OCI-LY3 (cell line): Measurements from ENCODE around the gene TROAP.

Experiments used
- H2AFZ ChIP-seq: fragments of 200-600, 300-600 bp; shearing (Covaris generic); 2 replicates; pipeline ENCODE4 v1.6.0; 2014; ENCODE audit warnings: antibody characterized with exemption, low read depth, low read length
- H3K27ac ChIP-seq: fragments of 200-600, 300-600 bp; sonication (generic); 2 replicates; pipeline ENCODE4 v1.5.1; 2014; ENCODE audit warnings: mild to moderate bottlenecking, low read length, moderate library complexity, mixed read lengths
- H3K27me3 ChIP-seq: fragments of 200-600, 300-600 bp; sonication (generic); 2 replicates; pipeline ENCODE4 v1.6.1; 2014; ENCODE audit warnings: low read depth, low read length, mixed read lengths
- H3K36me3 ChIP-seq: fragments of 200-600, 300-600 bp; sonication (generic); replicated peaks from 2 replicates; pipeline ENCODE3; 2014; ENCODE audit warnings: low read depth, low read length, mixed read lengths
- H3K4me1 ChIP-seq: fragments of 300-600, 200-600 bp; sonication (generic); 2 replicates; pipeline ENCODE4 v1.6.1; 2014; ENCODE audit warnings: low read length, mixed read lengths
- H3K4me2 ChIP-seq: fragments of 200-600, 300-600 bp; sonication (generic); 2 replicates; pipeline ENCODE4 v1.6.1; 2014; ENCODE audit warnings: low read length, mixed read lengths
- H3K4me3 ChIP-seq: fragments of 300-600, 200-600 bp; sonication (generic); 2 replicates; pipeline ENCODE4 v1.5.1; 2014; ENCODE audit warnings: antibody characterized with exemption, mild to moderate bottlenecking, low read length, moderate library complexity
- H3K79me2 ChIP-seq: fragments of 300-600, 200-600 bp; shearing (Covaris generic); 2 replicates; pipeline ENCODE4 v1.6.1; 2014; ENCODE audit warnings: mild to moderate bottlenecking, low read length, mixed read lengths
- H3K9ac ChIP-seq: fragments of 300-600, 200-600 bp; shearing (Covaris generic); 2 replicates; pipeline ENCODE4 v1.6.0; 2014; ENCODE audit warnings: mild to moderate bottlenecking, low read length, moderate library complexity
- H3K9me3 ChIP-seq: fragments of 200-600, 300-600 bp; shearing (Covaris generic); 2 replicates; pipeline ENCODE4 v1.6.1; 2014; ENCODE audit warnings: low read length, mixed read lengths; ENCODE audit not compliant: insufficient read depth
- H4K20me1 ChIP-seq: fragments of 200-600, 300-600 bp; sonication (generic); 2 replicates; pipeline ENCODE4 v1.6.1; 2016; ENCODE audit warnings: low read length, mixed read lengths; ENCODE audit not compliant: insufficient read depth
- CTCF ChIP-seq: fragments of 200-600, 300-600 bp; sonication (generic); IDR thresholded peaks from 2 replicates; pipeline ENCODE4 v1.5.1; 2014; ENCODE audit warnings: antibody characterized with exemption, low read length, low read depth
- EZH2phosphoT487 ChIP-seq: fragments of 200-600 bp; shearing (Covaris generic); IDR thresholded peaks from 2 replicates; pipeline ENCODE4 v1.6.1; 2018; ENCODE audit warnings: antibody characterized with exemption, mixed run types, low read depth

The TROAP gene

GRCh38 chr12:49347311-49348193 lies 24.5 kb downstream of the TROAP start:
- peaks cover 17% of the 10 kb centered on the region for H3K27me3 ChIP-seq
- peak overlapping the region; percentile 88 for H2AFZ ChIP-seq
- TF ChIP-seq EZH2phosphoT487 (no peak), CTCF (peak; percentile 93)
- no peaks in the 10 kb centered on the region for H3K9me3 ChIP-seq
- peak overlapping the region; percentile 73 for H3K4me3 ChIP-seq
- peak overlapping the region; percentile 52 for H3K9ac ChIP-seq
- H3K4me1 ChIP-seq = peaks cover 20% of the 10 kb centered on the region
- no peak overlapping the region for H3K27ac ChIP-seq
- peak overlapping the region; percentile 78 for H3K4me2 ChIP-seq
- no peaks in the 10 kb centered on the region for H4K20me1 ChIP-seq
- H3K79me2 ChIP-seq = no peaks in the 10 kb centered on the region
- no peaks in the 10 kb centered on the region for H3K36me3 ChIP-seq

- no peak overlapping the region for H2AFZ ChIP-seq
- H3K4me1 ChIP-seq = peaks cover 11% of the 10 kb centered on the region
- no peaks in the 10 kb centered on the region for H4K20me1 ChIP-seq
- TF ChIP-seq CTCF = no peak
- no peak for TF ChIP-seq EZH2phosphoT487
- H3K4me3 ChIP-seq = no peak overlapping the region
- H3K79me2 ChIP-seq = no peaks in the 10 kb centered on the region
- H3K9ac ChIP-seq = no peak overlapping the region
- H3K36me3 ChIP-seq = no peaks in the 10 kb centered on the region
- no peak overlapping the region for H3K27ac ChIP-seq
- peaks cover 14% of the 10 kb centered on the region for H3K27me3 ChIP-seq
- H3K4me2 ChIP-seq = no peak overlapping the region
- H3K9me3 ChIP-seq = no peaks in the 10 kb centered on the region
Measured at GRCh38 chr12:49348781-49349180, 25.7 kb downstream of the TROAP start.

GRCh38 chr12:49349266-49349665 lies 26.2 kb downstream of the TROAP start:
- Histone ChIP-seq H3K9ac (no peak overlapping the region), H3K4me1 (peaks cover 11% of the 10 kb centered on the region), H4K20me1 (no peaks in the 10 kb centered on the region), H3K9me3 (no peaks in the 10 kb centered on the region), H3K79me2 (no peaks in the 10 kb centered on the region), H3K4me2 (no peak overlapping the region), H3K4me3 (no peak overlapping the region), H3K27ac (no peak overlapping the region), H3K27me3 (peaks cover 14% of the 10 kb centered on the region), H2AFZ (no peak overlapping the region), H3K36me3 (no peaks in the 10 kb centered on the region)
- no peak for TF ChIP-seq CTCF
- no peak for TF ChIP-seq EZH2phosphoT487

- no peak overlapping the region for H3K9ac ChIP-seq
- H3K4me2 ChIP-seq = no peak overlapping the region
- peaks cover 4% of the 10 kb centered on the region; the same call in 1 of the 2 replicates for H3K4me1 ChIP-seq
- TF ChIP-seq EZH2phosphoT487 = no peak
- TF ChIP-seq CTCF = no peak
- H3K4me3 ChIP-seq = no peak overlapping the region
- no peaks in the 10 kb centered on the region for H3K36me3 ChIP-seq
- peaks cover 3% of the 10 kb centered on the region; the same call in 1 of the 2 replicates for H3K27me3 ChIP-seq
- H3K27ac ChIP-seq = no peak overlapping the region
- H3K9me3 ChIP-seq = no peaks in the 10 kb centered on the region
- no peaks in the 10 kb centered on the region for H4K20me1 ChIP-seq
- H2AFZ ChIP-seq = no peak overlapping the region
- H3K79me2 ChIP-seq = no peaks in the 10 kb centered on the region
Measured at GRCh38 chr12:49352351-49352750, 29.3 kb downstream of the TROAP start.
